ENCODE results near the gene AXDND1.

- no peak for TF ChIP-seq EZH2 (IDR thresholded peaks at IDR 0.05; ENCODE audit: borderline replicate concordance, low read depth, low read length)
- no peak for TF ChIP-seq POLR2A (conservative IDR thresholded peaks at IDR 0.05)
- TF ChIP-seq RFX5 (IDR thresholded peaks at IDR 0.05; ENCODE audit: low read depth, low read length): no peak
- no peak for TF ChIP-seq MAX (CRISPR knock-in tag; IDR thresholded peaks at IDR 0.05)
Measured at GRCh38 chr1:179549368-179549700, 183.6 kb downstream of the AXDND1 start.

Measured in K562 (cell line).